Left lobe of liver (tissue), 2 donors: ENCODE results near the gene VPS18. TPM values are rescaled to one million over a fixed set of nuclear protein-coding genes. Genes with fewer than 3 reads are reported as not detected.
A peak's percentile ranks its signal among the peaks of the same experiment; 100 is the strongest.

Source experiments
- ATAC-seq: fragments of 200-7000 bp; cut with Tn5 transposase; one replicate; pipeline ENCODE4 v1.9.1; 2020; ENCODE audit warnings: mild to moderate bottlenecking, moderate library complexity
- DNase-seq: peaks from one replicate; pipeline ENCODE4 v3.0.0-alpha.2; 2020; ENCODE audit warnings: low spot score
- total RNA-seq: library from RNA; stranded (reverse); gene quantifications from one replicate; pipeline ENCODE4 v1.2.1, GENCODE V29; 2021
- donor health status: DM: no; HTN: no; CAD: no; lungs with moderate emphysema.
- donor health status: DM: no; HTN: yes; CAD: no.

VPS18 gene
- total RNA-seq, 1 donor from 2014 or later = 10.3 TPM

- no peak for DNase-seq
- ATAC-seq = no peak
Measured at GRCh38 chr15:40899536-40900207, 5.4 kb downstream of the VPS18 start.

- DNase-seq (no peak), ATAC-seq (no peak)
Measured at GRCh38 chr15:40900256-40901052, 6.2 kb downstream of the VPS18 start.

GRCh38 chr15:40901053-40901443 is 6.8 kb downstream of the VPS18 start:
- DNase-seq (no peak), ATAC-seq (no peak)

GRCh38 chr15:40902605-40903561 is 8.6 kb downstream of the VPS18 start:
- DNase-seq = peak; percentile 67
- ATAC-seq = no peak

GRCh38 chr15:40904552-40905201 is 10.4 kb downstream of the VPS18 start:
- peak; percentile 74 for DNase-seq
- peak; percentile 2 for ATAC-seq

- ATAC-seq = peak; percentile 71
- peak; percentile 88 for DNase-seq
Measured at GRCh38 chr15:40906091-40906990, 12.1 kb downstream of the VPS18 start.

GRCh38 chr15:40906991-40907802 is 12.9 kb downstream of the VPS18 start:
- ATAC-seq = peak; percentile 32
- DNase-seq = peak; percentile 78

GRCh38 chr15:40908095-40908494 is 13.8 kb downstream of the VPS18 start:
- ATAC-seq = peak; percentile 8
- peak; percentile 74 for DNase-seq

- DNase-seq (peak; percentile 96), ATAC-seq (peak; percentile 59)
Measured at GRCh38 chr15:40909662-40910630, 15.7 kb downstream of the VPS18 start.

GRCh38 chr15:40911141-40911540 is 16.9 kb downstream of the VPS18 start:
- DNase-seq = no peak
- no peak for ATAC-seq

- DNase-seq = no peak
- ATAC-seq = peak; percentile 2
Measured at GRCh38 chr15:40911693-40912092, 17.4 kb downstream of the VPS18 start.

- no peak for DNase-seq
- no peak for ATAC-seq
Measured at GRCh38 chr15:40912478-40912877, 18.2 kb downstream of the VPS18 start.

GRCh38 chr15:40914013-40914412 is 19.8 kb downstream of the VPS18 start:
- ATAC-seq = no peak
- no peak for DNase-seq

- DNase-seq = no peak
- no peak for ATAC-seq
Measured at GRCh38 chr15:40914486-40914885, 20.2 kb downstream of the VPS18 start.

- ATAC-seq (peak; percentile 30), DNase-seq (no peak)
Measured at GRCh38 chr15:40915116-40915661, 20.9 kb downstream of the VPS18 start.

GRCh38 chr15:40915679-40916078 is 21.4 kb downstream of the VPS18 start:
- peak; percentile 22 for ATAC-seq
- DNase-seq = no peak

- DNase-seq = no peak
- no peak for ATAC-seq
Measured at GRCh38 chr15:40917585-40917984, 23.3 kb downstream of the VPS18 start.
